GM21423 (cell line): ENCODE measurements around the gene AP1B1.
A peak's percentile ranks its signal among the peaks of the same experiment; 100 is the strongest.
"Not testable (repeated sequence)": the region's sequence is repeated elsewhere in the genome, so short reads cannot be mapped to it uniquely, and the experiment has no call there.

Experiments used
- ATAC-seq: cut with Tn5 transposase; IDR thresholded peaks from one replicate; pipeline ENCODE4 v1.9.1; 2021; ENCODE audit warnings: mild to moderate bottlenecking, moderate library complexity; ENCODE audit not compliant: unreplicated experiment

The AP1B1 gene

DNA sequence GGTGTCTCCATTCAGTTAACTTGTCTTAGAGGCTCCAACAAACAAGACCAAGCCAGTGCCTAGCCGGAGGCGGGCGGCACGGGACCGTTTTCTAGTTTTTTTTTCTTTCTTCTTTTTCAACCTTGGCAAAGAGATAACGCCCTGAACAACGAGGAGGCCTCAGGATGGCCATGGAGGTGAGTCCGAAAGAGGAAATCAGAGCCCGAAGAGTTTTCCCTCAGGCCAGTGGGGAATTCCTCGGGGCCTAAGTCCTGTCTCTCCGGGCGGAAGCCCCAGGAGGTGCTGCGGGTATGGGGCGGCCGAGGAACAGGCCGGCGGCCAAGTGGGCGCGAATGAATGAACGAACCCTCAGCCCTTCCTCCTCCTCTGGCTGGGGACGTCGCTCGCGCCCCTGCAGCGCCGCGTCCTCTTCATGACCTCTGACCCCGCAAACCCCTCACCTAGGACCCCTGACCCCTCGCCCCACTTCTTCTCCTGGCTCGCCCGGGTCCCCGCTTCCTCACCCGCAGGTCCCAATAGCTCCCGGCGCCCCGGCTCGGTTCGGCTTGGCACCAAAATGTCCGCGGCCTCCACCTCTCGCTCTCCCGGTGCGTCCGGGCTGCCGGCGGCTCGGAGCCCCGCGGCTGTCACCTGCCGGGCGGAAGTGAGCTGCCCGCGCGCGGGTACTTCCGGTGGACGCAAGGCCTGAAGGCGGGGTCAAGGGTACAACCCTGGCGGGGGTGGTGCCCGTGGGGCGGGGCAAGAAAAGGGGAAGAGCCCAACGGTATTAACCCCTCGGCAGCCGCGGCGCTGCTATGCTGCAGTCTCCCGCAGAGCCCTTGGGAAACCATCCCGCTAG is at the start of gene AP1B1:
TSS of gene AP1B1 (minus strand) at position 650 of the 838 bp plus-strand sequence. CDS start 21,327 bp downstream, outside the sequence.
- ATAC-seq, result peak; percentile 75

DNA sequence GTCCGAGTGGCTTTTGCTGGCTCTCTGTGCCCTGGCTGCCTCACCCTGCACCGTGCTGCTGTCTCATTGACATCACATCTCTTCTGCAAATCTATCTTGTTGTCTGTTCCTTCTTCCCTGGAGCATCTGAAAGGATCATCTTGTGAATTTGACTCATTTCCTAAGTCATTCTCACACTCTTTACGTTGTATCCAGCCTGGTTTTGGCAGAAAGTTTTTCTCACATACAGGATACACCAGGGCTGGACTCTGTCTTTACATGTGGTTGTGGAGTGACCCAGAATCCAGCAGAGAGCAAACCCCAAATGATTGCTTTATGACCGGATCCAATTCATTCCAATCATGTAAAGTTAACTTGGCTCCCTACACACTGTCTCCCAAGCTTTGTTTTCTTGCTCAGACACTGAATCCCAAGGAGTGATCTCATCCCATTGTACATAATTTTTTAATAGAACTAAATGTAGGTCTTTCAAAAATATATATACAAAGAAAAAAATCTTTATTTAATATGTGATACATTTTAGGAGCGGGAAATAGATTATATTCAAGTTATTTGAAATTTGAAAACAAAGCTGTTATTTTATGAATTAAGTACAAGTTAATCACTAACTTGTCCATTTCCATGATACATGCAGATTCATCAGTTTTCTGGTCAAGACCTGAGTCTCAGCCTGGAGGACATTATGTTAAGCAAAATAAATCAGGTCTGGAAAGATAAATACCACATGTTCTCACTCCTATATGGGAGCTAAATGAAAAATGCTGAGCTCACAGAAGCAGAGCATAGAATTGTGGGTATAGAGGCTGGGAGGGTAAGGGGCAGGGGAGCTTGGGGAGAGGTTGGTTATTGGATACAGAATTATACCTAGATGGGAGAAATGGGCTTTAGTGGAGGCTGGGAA is 47.1 kb upstream of the AP1B1 start:
- no peak for ATAC-seq

DNA sequence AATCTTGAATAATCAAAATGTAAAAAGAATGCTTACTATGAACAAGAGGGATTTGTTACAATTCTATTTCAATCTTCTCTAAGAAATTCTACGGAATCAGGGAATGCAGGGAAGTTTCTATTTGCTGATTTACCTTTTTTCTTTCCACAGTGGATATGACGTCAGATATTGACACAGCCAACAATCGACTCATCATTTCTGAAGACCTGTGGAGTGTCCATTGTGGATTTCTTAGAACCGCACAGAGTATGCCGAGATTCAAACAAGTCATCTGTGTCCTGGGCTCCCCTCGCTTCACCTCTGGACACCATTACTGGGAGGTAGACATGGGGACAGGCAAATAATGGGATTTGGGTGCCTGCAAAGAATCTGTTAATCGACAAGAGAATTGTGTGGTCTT is 45.9 kb upstream of the AP1B1 start:
- no peak for ATAC-seq

DNA sequence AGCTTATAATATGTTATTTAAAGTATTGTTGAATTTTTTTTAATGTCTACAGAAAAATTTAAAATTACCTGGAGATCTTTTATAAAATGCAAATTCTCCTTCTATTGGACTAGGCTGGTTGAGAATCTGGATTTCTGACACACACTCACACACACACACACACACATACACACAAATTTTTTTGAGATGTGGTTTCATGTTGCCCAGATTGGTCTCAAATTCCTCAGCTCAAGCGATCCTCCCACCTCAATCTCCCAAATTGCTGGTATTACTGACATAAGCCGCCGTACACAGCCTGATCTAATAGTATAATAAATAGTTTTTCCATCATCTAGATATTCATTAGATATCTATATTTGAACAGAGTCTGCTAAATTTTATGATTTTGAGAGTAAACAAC is 45.5 kb upstream of the AP1B1 start:
- no peak for ATAC-seq

DNA sequence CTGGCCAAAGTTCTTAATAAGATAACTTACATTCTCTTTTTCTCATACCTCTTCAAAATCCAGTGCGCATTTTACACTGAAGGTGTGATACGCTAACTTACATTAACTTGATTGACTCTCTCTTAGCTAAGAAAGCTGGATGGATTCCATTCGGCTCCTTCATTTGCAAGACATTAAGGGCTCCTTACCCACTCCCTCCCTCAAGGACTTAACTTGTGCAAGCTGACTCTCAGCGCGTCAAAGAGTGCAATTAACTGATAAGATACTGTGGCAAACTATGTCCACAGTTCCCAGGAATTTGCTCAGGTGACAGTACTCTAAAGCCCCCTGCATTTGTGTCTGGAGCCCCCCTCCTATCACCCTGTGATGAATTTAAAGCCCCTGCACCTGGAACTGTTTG is 43.6 kb upstream of the AP1B1 start:
- no peak for ATAC-seq

DNA sequence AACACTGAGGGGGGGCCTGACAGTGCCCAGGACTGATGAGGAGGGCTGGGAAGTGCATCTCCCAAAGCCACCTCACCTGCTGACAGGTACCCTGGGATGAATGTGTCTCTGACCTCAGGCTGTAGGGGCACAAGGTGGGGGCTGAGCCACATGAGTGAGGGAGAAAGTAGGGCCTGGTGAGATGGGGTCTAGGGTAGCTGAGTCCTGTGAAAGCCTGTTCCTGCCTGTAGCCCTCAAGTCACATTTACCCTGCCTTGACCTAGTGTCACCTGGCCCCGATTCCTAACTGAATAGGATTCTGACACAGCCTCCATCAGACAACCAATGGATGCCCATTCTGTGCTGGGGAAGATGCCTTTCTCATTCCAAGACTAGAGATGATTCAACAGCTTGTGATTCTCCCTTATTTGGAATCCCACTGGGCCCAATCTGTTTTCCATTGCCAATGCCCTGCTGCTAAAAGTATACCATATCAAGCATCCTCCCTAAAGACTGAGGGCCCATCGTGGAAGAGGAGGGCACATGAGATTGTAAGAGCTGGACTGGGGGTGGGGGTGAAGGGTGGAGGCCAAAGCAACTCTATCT is 38.9 kb upstream of the AP1B1 start:
- no peak for ATAC-seq

DNA sequence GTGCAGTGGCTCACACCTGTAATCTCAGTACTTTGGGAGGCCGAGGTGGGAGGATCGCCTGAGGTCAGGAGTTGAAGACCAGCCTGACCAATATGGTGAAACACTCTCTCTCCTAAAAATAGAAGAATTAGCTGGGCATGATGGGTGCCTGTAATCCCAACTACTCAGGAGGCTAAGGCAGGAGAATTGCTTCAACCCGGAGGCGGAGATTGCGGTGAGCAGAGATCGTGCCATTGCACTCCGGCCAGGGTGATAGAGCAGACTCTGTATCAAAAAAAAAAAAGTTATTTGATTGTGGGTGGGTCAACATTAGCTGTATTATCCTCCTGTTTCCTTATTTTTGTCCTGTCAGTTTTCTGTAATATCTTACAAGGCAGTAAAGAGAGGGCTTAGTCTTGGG is 38.1 kb upstream of the AP1B1 start:
- no peak for ATAC-seq

DNA sequence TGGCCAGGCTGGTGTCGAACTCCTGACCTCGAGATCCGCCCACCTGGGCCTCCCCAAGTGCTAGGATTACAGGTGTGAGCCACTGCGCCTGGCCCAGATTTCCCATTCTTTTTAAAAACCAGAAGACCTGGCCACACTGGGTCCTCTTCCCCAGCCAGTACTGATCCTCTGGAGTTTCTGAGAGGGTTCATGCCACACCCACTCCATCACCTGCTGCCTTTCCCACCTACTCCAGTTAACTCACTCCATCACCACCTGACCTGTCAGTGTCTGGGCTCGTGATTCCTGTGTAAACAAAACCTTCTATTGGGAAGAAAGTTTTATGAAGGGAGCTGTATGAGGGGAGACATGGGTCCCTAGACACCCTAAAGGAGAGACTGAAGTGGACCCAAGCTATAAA is 30.3 kb upstream of the AP1B1 start:
- not testable (repeated sequence) for ATAC-seq

DNA sequence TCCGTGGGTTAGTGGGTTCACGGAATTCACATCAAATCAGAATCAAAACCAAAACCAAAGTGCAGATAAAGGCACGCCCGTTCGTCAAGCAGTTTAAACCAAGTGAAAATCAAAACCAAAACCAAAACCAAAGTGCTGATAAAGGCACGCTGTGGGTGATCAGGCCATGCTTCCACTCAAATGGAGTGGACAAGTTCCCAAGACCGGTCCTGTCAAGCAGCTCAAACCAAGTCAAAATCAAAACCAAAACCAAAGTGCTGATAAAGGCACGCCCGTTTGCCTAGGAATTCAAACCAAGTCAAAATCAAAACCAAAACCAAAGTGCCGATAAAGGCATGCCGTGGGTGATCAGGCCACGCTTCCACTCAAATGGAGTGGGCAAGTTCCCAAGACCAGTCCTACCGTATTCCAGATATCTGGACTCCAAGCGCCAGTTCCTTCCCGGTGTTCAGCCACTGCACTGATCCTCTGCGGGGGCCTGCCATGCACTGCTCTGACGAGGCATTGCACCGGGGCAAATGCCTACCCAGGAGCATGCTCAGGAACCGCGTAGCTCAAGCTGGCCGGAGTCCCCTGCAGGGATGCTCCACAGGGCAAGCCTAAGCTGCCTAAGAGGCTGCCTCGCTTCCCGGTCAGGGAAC is 26.7 kb upstream of the AP1B1 start:
- peak; percentile 43 for ATAC-seq

DNA sequence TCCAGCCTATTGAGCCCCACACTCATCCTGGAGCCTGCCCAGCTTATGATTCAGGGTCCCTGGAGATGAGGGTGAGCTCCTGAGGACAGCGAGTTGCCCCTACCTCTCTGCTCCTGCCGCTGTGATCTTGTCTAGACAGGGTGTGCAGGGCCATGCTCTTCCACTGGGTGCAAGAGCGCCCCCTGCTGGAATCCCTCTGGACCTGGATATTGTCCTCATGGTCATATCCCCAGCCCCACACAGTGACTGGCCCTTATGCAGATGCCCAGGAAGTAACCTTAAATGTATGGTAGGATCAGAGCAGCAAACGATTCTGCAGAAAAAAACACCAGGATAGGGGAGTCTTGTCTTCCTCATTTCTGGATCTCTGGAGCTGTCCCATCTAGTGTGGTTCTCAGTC is 24.4 kb upstream of the AP1B1 start:
- ATAC-seq, result not testable (repeated sequence)

DNA sequence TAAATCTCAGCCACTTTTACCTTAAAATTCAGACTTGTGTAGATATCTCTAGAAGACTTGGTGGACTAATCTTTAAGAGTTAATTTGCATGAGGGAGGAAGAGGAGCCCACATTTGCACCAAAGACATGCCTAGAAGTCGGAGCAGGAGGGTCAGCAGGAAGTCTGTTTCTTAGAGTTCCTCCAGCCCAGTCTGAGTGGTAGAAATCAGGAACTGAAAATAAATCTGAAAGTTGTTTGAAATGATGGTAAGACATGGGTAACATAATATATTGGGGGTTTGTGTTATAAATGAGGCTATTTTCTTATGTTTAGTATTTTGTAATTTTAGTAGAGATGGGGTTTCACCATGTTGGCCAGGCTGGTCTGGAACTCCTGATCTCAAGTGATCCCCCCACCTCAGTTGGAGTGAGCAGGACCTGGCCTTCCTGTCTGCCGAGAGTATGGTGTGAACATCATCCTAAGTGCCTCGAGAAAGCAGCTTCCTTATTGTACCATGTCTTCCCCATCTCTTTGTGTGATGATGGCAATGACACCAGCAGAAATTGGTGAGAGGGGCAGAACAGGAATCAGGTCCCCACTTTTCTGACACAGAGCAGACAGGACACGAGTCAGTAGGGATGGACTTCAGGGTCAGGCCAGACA is 23.3 kb upstream of the AP1B1 start:
- ATAC-seq, result peak; percentile 61

DNA sequence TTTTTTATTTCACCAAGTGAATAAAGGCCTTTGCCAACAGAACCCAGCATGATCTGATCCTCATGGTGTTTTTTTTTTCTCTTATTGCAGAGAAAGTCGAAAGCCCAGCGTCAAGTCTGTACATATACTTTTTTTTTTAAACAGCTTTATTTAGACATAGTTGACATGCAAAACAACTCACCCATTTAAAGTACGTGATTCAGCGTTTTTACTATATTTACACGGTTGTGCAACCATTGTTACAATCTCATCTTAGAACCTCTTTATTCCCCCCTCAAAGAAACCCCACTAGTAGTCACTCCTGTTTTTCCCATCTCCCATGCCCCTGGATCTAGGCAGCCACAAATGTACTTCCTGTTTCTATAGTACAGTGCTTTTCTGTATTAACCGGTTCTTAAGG is 20.6 kb upstream of the AP1B1 start:
- ATAC-seq, result no peak

DNA sequence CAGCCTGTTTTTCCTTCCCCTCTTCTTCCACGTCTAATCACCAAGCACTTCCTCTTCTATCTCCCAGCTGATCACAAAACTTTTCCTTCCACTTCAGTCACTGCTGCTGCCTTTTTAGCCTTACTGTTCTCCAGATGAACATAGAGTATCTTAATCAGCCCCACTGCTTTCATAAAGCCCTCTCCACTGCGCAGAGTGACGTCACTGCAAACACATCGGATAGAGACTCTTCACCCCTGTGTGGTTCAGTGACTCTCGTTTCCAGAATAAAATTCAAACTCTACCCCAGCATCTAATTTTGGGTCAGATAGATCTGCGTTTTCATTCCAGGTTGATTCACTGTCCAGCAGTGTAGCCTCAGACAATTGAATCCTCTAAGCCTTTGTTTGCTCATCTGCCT is 13.2 kb upstream of the AP1B1 start:
- not testable (repeated sequence) for ATAC-seq

DNA sequence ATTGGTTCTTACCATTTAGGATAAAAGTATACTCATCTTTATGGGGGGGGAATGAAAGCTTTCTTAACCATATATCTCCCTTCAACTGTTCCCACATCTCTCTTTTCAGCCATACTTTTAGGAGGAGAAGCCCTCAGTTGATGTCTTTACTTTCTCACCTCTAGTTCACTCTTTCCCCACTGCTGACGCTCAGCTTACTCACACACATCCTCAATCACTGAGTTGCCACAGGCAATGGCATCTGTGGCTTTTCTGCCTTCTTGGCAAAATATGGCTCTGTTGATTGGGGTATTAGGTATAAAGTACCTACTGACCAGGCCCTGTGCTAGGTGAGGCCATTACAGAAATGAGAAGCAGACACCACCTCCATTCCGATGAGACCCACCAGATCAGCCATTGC is 12.2 kb upstream of the AP1B1 start:
- no peak for ATAC-seq

DNA sequence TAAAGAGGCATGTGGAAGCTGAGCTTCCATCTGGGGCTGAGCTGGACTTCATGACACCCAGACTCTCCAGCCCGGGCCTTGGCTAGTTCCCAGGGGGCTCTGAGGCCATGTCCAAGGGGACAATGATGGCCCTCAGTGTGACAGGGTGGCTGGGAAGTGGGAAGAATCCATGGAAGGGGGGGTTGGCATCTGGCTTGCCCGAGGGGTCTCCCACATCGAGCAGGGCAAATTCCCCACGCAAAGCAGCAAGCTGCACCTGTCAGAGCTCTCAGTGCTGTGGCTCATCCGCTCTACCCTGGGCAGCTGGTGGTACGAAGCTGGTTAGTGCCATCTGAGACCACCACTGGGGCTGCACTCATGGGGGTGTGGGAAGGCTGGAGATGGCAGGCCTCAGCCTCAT is 9.4 kb upstream of the AP1B1 start:
- no peak for ATAC-seq

DNA sequence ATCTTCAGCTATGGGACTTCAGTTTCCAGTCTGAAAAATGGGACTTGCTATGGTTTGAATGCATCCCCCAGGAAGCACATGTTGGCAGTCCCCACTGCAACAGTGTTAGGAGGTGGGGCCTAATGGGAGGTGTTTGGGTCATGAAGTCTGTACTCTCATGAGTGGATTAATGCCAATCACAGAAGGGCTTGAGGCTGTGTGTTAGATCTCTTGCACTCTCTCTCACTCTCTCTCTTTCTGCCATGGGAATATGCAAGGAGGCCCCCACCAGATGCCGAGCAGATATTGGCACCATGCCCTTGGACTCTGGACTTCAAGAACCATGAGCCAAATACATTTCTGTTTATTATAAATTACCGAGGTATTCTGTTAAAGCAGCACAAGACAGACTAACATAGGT is 7.8 kb upstream of the AP1B1 start:
- no peak for ATAC-seq

DNA sequence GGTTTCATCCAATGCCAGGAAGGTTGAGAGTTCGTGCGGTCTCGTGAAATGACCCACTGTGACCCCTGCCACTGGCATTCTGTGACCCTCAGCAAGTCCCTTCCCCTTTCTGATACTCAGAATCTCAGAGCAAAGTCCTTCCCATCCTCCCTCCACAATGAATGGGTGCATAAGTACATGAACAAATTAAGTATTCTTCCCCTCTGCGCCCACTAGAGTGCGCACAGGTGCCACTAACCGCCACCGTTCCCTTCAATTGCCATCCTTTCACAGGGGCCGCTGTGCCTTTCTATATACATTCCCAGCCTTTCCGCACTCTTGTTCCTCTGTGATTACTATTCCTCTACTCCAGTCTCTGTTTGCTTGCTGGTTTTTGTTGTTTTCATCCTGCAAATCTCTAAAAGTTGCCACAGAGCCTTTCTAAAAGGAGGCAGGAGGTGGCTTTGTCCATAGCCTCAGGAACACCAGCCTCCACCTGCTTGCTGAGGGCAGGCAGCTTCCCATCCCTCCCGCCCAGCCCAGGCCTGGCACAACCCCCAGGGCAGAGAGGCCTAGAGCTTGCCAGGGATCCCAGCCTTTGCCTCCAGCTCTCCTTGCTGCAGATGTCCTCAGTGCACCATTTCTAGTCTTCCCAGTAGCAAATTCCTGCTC is 6.7 kb upstream of the AP1B1 start:
- no peak for ATAC-seq

DNA sequence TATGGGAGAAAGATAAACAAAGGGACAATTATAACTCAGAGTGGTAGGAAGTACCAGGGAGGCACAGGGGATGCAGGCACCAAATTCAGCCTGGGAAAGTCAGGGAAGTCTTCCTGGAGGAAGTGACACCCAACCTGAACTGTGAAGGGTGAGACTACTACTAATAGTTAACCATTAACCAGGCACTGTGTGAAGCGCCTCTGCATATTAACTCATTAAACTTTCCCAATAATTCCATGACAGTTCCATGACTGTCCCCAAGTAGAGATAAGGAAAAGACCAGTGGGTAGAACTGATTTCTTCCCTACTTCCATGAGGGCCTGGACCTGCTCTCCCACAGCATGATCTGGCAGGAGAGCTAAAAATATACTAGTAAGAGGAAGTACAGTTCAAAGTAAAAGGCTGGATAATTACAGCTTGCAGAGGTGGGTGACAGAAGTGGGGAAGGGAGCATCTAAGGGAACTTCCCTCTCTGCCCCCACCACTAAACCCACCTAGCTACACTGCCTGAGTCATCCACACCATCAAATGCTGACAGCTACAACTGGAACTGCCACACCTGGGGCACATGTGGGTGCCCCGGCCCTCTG is 4.7 kb upstream of the AP1B1 start:
- ATAC-seq, result no peak

DNA sequence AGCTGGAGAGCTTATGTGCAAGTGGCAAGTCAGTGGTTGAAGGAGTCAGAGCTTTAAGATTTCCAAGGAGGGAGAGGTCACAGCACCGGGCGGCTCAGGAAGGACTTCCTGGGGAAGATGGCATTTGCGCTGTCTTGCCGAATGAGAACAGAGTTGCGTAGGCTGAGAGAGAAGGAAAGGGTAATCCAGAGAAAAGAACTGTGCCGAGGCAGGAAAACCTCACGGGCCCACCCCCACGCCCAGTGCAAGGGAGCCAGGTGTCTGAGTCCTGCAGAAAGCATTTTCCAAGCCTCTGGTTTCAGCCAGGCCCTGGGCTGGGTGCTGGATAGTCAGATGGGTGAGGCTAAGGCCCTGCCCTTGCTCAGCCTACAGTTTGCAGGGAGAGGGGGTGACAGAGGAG is 3.2 kb upstream of the AP1B1 start:
- ATAC-seq, result no peak

DNA sequence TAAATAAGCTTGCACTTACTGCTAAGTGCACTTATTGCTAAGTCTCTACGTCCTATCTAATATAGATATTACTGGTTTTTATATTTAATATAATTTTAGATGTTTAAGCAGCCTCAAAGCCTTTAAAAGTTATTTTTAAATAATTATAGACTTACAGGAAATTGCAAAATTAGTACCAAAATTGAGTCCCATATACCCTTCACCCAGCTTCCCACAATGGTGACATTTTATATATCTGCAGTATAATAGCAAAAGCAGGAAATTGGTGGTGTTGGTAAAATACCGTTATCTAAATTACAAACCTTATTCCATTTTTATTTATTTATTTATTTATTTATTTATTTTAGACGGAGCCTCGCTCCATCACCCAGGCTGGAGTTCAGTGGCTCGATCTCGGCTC is 1.9 kb upstream of the AP1B1 start:
- ATAC-seq, result no peak
